DOHH2 (cell line): ENCODE results near the gene L3MBTL4.

ENCODE experiments used
- H3F3A ChIP-seq: fragments of 200-600 bp; sonication (generic), shearing (Covaris generic); 2 replicates; pipeline ENCODE4 v1.6.0; 2016; ENCODE audit warnings: antibody characterized with exemption, mild to moderate bottlenecking; ENCODE audit not compliant: control insufficient read depth, insufficient read depth
- H3K27ac ChIP-seq: fragments of 200-600 bp; sonication (generic); 2 replicates; pipeline ENCODE4 v1.5.1; 2014; ENCODE audit warnings: low read depth, mild to moderate bottlenecking, low read length, moderate library complexity
- H3K27me3 ChIP-seq: fragments of 200-600 bp; sonication (generic); 2 replicates; pipeline ENCODE4 v1.6.1; 2014; ENCODE audit warnings: mild to moderate bottlenecking, low read length, mixed read lengths; ENCODE audit not compliant: control insufficient read depth
- H3K36me3 ChIP-seq: fragments of 200-600 bp; sonication (generic); 2 replicates; pipeline ENCODE4 v1.6.1; 2014; ENCODE audit warnings: mild to moderate bottlenecking, low read length, moderate library complexity, mixed read lengths; ENCODE audit not compliant: control insufficient read depth
- H3K4me1 ChIP-seq: fragments of 200-600 bp; sonication (generic); 2 replicates; pipeline ENCODE4 v1.6.1; 2014; ENCODE audit warnings: mild to moderate bottlenecking, low read length, mixed read lengths; ENCODE audit not compliant: control insufficient read depth
- H3K4me2 ChIP-seq: fragments of 200-600 bp; sonication (generic); 2 replicates; pipeline ENCODE4 v1.6.0; 2014; ENCODE audit warnings: mild to moderate bottlenecking, low read length, moderate library complexity
- H3K4me3 ChIP-seq: fragments of 200-600 bp; sonication (generic); 2 replicates; pipeline ENCODE4 v1.5.1; 2014; ENCODE audit warnings: mild to moderate bottlenecking, low read length, mixed read lengths
- H3K79me2 ChIP-seq: fragments of 200-600 bp; sonication (generic); 2 replicates; pipeline ENCODE4 v1.6.1; 2014; ENCODE audit warnings: mild to moderate bottlenecking, low read length, mixed read lengths; ENCODE audit not compliant: control insufficient read depth
- H3K9me2 ChIP-seq: fragments of 200-600 bp; sonication (generic); replicated peaks from 2 replicates; pipeline ENCODE4 v1.6.1; 2014; ENCODE audit warnings: mild to moderate bottlenecking, low read length, mixed read lengths; ENCODE audit not compliant: control insufficient read depth
- H3K9me3 ChIP-seq: fragments of 200-600 bp; sonication (generic); 2 replicates; pipeline ENCODE4 v1.6.1; 2014; ENCODE audit warnings: antibody characterized with exemption, low read length, mixed read lengths; ENCODE audit not compliant: control insufficient read depth, insufficient read depth
- H4K20me1 ChIP-seq: fragments of 200-600 bp; sonication (generic); 2 replicates; pipeline ENCODE4 v1.6.0; 2014; ENCODE audit warnings: low read depth, mild to moderate bottlenecking, antibody characterized with exemption, low read length, moderate library complexity; ENCODE audit not compliant: control insufficient read depth, insufficient read depth
- EZH2phosphoT487 ChIP-seq: fragments of 200-600 bp; sonication (generic); IDR thresholded peaks from 2 replicates; pipeline ENCODE4 v1.6.1; 2017; ENCODE audit warnings: borderline replicate concordance, mild to moderate bottlenecking, antibody characterized with exemption, low read length, moderate library complexity, mixed read lengths
- TF ChIP-seq, protein P1 (sequence below): fragments of 200-600 bp; sonication (generic); IDR thresholded peaks from one replicate; pipeline ENCODE4 v1.5.1; 2014; ENCODE audit warnings: antibody characterized with exemption, mild to moderate bottlenecking, low read depth, low read length; ENCODE audit not compliant: poor library complexity, severe bottlenecking

The L3MBTL4 gene

DNA sequence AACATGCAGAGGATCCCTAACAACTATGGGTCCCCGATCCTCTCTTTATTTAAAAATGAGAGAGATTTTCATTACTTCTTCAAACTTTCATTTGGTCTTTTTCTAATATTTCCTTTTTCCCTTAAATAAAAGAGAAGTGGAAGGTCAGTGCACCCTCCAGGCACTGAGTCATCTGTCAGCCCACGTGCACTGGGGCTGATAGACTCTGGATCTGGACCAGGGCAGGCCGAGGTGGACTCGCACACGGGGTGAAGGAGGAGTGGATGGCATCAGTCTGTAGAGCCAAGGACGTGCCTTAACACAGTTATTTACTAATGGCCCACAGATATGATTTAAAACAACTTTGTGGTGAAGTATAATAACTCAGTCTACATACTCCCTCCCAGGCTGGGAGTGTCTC is 305.0 kb downstream of the L3MBTL4 start:
- Histone ChIP-seq H4K20me1 (no peaks in the 10 kb centered on the region), H3K4me2 (no peak overlapping the region), H3K27ac (no peak overlapping the region), H3K4me1 (no peaks in the 10 kb centered on the region), H3K9me3 (no peaks in the 10 kb centered on the region), H3K79me2 (no peaks in the 10 kb centered on the region), H3K27me3 (no peaks in the 10 kb centered on the region), H3K9me2 (no peaks in the 10 kb centered on the region), H3K4me3 (no peak overlapping the region), H3K36me3 (no peaks in the 10 kb centered on the region), H3F3A (no peaks in the 10 kb centered on the region)
- TF ChIP-seq, protein P1, sequence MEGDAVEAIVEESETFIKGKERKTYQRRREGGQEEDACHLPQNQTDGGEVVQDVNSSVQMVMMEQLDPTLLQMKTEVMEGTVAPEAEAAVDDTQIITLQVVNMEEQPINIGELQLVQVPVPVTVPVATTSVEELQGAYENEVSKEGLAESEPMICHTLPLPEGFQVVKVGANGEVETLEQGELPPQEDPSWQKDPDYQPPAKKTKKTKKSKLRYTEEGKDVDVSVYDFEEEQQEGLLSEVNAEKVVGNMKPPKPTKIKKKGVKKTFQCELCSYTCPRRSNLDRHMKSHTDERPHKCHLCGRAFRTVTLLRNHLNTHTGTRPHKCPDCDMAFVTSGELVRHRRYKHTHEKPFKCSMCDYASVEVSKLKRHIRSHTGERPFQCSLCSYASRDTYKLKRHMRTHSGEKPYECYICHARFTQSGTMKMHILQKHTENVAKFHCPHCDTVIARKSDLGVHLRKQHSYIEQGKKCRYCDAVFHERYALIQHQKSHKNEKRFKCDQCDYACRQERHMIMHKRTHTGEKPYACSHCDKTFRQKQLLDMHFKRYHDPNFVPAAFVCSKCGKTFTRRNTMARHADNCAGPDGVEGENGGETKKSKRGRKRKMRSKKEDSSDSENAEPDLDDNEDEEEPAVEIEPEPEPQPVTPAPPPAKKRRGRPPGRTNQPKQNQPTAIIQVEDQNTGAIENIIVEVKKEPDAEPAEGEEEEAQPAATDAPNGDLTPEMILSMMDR: no peak
- no peak for TF ChIP-seq EZH2phosphoT487

DNA sequence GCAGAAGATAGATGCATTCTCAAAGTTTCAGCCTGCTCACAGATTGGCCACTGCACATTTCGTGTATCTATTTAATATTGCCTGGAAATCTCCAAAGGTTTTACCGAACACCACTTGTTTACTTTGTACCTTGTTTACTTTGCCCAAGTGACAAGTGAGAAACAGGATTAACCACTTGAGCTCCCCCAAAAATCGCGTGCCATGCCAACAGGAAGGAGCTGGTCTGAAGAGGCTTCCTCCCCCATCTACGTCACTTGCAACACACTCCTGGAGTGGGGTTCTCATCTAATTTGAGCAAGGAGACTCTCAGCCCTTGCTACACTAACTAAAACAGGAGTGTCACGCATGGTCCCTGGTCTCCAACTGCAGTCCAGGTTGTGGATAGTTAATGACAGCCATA is 306.9 kb downstream of the L3MBTL4 start:
- Histone ChIP-seq H3K9me2 (no peaks in the 10 kb centered on the region), H3K36me3 (no peaks in the 10 kb centered on the region), H3K4me2 (no peak overlapping the region), H3F3A (no peaks in the 10 kb centered on the region), H3K4me1 (no peaks in the 10 kb centered on the region), H3K27ac (no peak overlapping the region), H3K79me2 (no peaks in the 10 kb centered on the region), H3K9me3 (no peaks in the 10 kb centered on the region), H4K20me1 (no peaks in the 10 kb centered on the region), H3K4me3 (no peak overlapping the region), H3K27me3 (no peaks in the 10 kb centered on the region)
- TF ChIP-seq EZH2phosphoT487: no peak
- TF ChIP-seq, protein P1: no peak

DNA sequence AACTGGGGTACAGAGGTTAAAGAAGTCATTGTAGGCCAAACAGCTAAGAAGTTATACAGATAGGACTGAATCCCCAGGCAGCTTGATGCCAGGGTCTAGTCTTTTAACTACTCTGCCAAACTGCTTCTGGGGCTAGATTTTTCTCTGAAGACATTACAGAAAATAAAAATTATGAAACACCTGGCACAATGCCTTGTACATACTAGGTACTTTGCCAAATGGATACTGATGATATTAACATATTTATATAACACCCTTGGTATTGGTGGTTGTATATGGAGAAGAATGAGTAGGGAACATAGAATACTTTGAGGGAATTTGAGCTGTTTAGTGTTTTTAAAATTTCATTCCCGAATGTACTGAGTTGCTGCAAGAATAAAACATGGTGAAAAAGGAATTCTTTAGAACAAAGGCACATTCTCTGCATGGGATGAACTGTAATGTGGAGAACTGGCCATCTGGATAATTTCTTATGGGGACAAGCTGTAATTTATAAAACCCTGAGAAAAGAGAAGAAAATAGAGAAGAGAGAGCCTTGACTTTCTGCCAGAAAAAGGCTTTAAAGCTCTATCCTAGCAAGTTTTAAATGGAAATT is 308.5 kb downstream of the L3MBTL4 start:
- Histone ChIP-seq H3K9me3 (no peaks in the 10 kb centered on the region), H3K27me3 (no peaks in the 10 kb centered on the region), H3K4me2 (no peak overlapping the region), H3K79me2 (no peaks in the 10 kb centered on the region), H3K4me1 (no peaks in the 10 kb centered on the region), H4K20me1 (no peaks in the 10 kb centered on the region), H3K36me3 (no peaks in the 10 kb centered on the region), H3K27ac (no peak overlapping the region), H3K4me3 (no peak overlapping the region), H3K9me2 (no peaks in the 10 kb centered on the region), H3F3A (no peaks in the 10 kb centered on the region)
- TF ChIP-seq, protein P1: no peak
- no peak for TF ChIP-seq EZH2phosphoT487
